ENCODE data around the gene RCC2. TPM values are rescaled to one million over a fixed set of nuclear protein-coding genes. Genes with fewer than 3 reads are reported as not detected.

RCC2 gene
- total RNA-seq: 45.0 and 46.8 TPM in 2 replicates

GRCh38 chr1:17439250-17440073 is at the start of gene RCC2:
Gene RCC2, minus strand, starts transcription at chr1:17439677. Its CDS starts 1,163 bp downstream, at chr1:17438514.

GRCh38 chr1:17371896-17372295 is 67.6 kb downstream of the RCC2 start, which contains the start of gene PADI6:
Gene PADI6, plus strand, starts transcription at chr1:17372196. Its CDS starts 50 bp downstream, at chr1:17372246.

Other genes with a start within 250 kb of the RCC2 start
- gene PADI1, start 234.5 kb downstream of the RCC2 start, total RNA-seq: not detected in 2 replicates
- not detected in 2 replicates for gene PADI3, start 190.6 kb downstream of the RCC2 start, total RNA-seq
- not detected in 2 replicates for gene PADI4, start 131.5 kb downstream of the RCC2 start, total RNA-seq
- gene PADI6, start 67.5 kb downstream of the RCC2 start, total RNA-seq: not detected in 2 replicates
- gene ARHGEF10L, start 100.0 kb upstream of the RCC2 start, total RNA-seq: 2.4 and 9.7 TPM in 2 replicates

Data from epithelial cell of alveolus of lung (primary cell).